IMR-90 (cell line): Measurements from ENCODE around the gene KRT3. TPM values are rescaled to one million over a fixed set of nuclear protein-coding genes. Genes with fewer than 3 reads are reported as not detected.

Experiments
- ATAC-seq: fragments of 200-7000 bp; cut with Tn5 transposase; 2 replicates; pipeline ENCODE4 v1.9.1; 2020; ENCODE audit warnings: low read depth, mild to moderate bottlenecking, moderate library complexity
- BruUV-seq: library from RNA; stranded (reverse); fragments of 400-500 nt; replicated peaks from 2 replicates; lab custom pipeline; 2021; lab: Mats Ljungman, UMichigan
- CTCF ChIA-PET: fragments of 300-600 bp; formaldehyde crosslinking; extraction: SDS; loops from one replicate; lab custom pipeline; 2021; ENCODE audit warnings: antibody characterized with exemption; lab: Yijun Ruan, JAX
- POLR2A ChIA-PET: fragments of 300-600 bp; sonication (Branson Sonifier 250); formaldehyde crosslinking; loops from one replicate; lab custom pipeline; 2022; ENCODE audit warnings: antibody characterized with exemption; ENCODE audit not compliant: unreplicated experiment; lab: Charles Lee
- DNase-seq: peaks from one replicate; pipeline ENCODE4 v3.0.0; 2013
- H2AFZ ChIP-seq: replicated peaks from 2 replicates; pipeline ENCODE3; 2013; ENCODE audit warnings: low read length, mild to moderate bottlenecking; ENCODE audit not compliant: poor library complexity
- H2AK5ac ChIP-seq: 2 replicates; pipeline ENCODE4 v1.6.1; 2013; ENCODE audit warnings: low read depth, low read length, inconsistent platforms
- H2AK9ac ChIP-seq: replicated peaks from 2 replicates; pipeline ENCODE3; 2013; ENCODE audit warnings: mild to moderate bottlenecking, low read depth, low read length, moderate library complexity; ENCODE audit not compliant: poor library complexity
- H2BK120ac ChIP-seq: 2 replicates; pipeline ENCODE4 v1.6.1; 2013; ENCODE audit warnings: low read depth, low read length, inconsistent platforms
- H2BK15ac ChIP-seq: 3 replicates; pipeline ENCODE4 v1.6.1; 2013; ENCODE audit warnings: low read depth, low read length, inconsistent platforms
- H2BK20ac ChIP-seq: 2 replicates; pipeline ENCODE4 v1.6.1; 2013; ENCODE audit warnings: low read depth, mild to moderate bottlenecking, inconsistent platforms, low read length, moderate library complexity
- H2BK5ac ChIP-seq: 2 replicates; pipeline ENCODE4 v1.6.1; 2013; ENCODE audit warnings: mild to moderate bottlenecking, low read depth, low read length, inconsistent platforms; ENCODE audit not compliant: poor library complexity, severe bottlenecking
- H3K14ac ChIP-seq: replicated peaks from 2 replicates; pipeline ENCODE4 v1.6.1; 2013; ENCODE audit warnings: low read depth, low read length, inconsistent platforms
- H3K18ac ChIP-seq: 2 replicates; pipeline ENCODE4 v1.6.1; 2013; ENCODE audit warnings: low read depth, low read length, control low read depth
- H3K23ac ChIP-seq: 2 replicates; pipeline ENCODE4 v1.6.1; 2013; ENCODE audit warnings: low read depth, low read length, inconsistent platforms
- H3K27ac ChIP-seq: 2 replicates; pipeline ENCODE4 v1.5.1; 2013; ENCODE audit warnings: mild to moderate bottlenecking, control low read depth, low read length; ENCODE audit not compliant: insufficient read depth
- H3K27me3 ChIP-seq: 2 replicates; pipeline ENCODE4 v1.6.1; 2013; ENCODE audit warnings: low read length; ENCODE audit not compliant: control insufficient read depth, insufficient read depth
- H3K36me3 ChIP-seq: 2 replicates; pipeline ENCODE4 v1.6.1; 2013; ENCODE audit warnings: low read length, mixed read lengths; ENCODE audit not compliant: control insufficient read depth, insufficient read depth
- H3K4ac ChIP-seq: 2 replicates; pipeline ENCODE4 v1.6.1; 2013; ENCODE audit warnings: low read depth, low read length, inconsistent platforms
- H3K4me1 ChIP-seq: 2 replicates; pipeline ENCODE4 v1.6.1; 2013; ENCODE audit warnings: low read length, mixed read lengths; ENCODE audit not compliant: control insufficient read depth, insufficient read depth
- H3K4me2 ChIP-seq: 2 replicates; pipeline ENCODE4 v1.6.1; 2013; ENCODE audit warnings: low read depth, mild to moderate bottlenecking, control low read depth, low read length, moderate library complexity
- H3K4me3 ChIP-seq: 2 replicates; pipeline ENCODE4 v1.5.1; 2013; ENCODE audit warnings: low read depth, mild to moderate bottlenecking, control low read depth, low read length, moderate library complexity; ENCODE audit not compliant: insufficient read depth
- H3K56ac ChIP-seq: 2 replicates; pipeline ENCODE4 v1.6.1; 2013; ENCODE audit warnings: low read length, inconsistent platforms; ENCODE audit not compliant: insufficient read depth; ENCODE audit errors: extremely low read depth
- H3K79me1 ChIP-seq, 2 experiments: 2 replicates each; pipeline ENCODE4 v1.6.1; 2013; ENCODE audit warnings: low read length in 2 of 2, inconsistent platforms in 1 of 2, low read depth in 1 of 2
- H3K9ac ChIP-seq: 2 replicates; pipeline ENCODE4 v1.6.1; 2013; ENCODE audit warnings: low read depth, low read length, control low read depth
- H3K9me1 ChIP-seq: 2 replicates; pipeline ENCODE4 v1.6.1; 2013; ENCODE audit warnings: low read length, inconsistent platforms; ENCODE audit not compliant: insufficient read depth
- H3K9me3 ChIP-seq: 2 replicates; pipeline ENCODE4 v1.6.1; 2013; ENCODE audit warnings: low read length; ENCODE audit not compliant: control insufficient read depth, insufficient read depth
- H4K20me1 ChIP-seq: 2 replicates; pipeline ENCODE4 v1.6.1; 2013; ENCODE audit warnings: low read length, inconsistent platforms; ENCODE audit not compliant: insufficient read depth
- H4K5ac ChIP-seq: 2 replicates; pipeline ENCODE4 v1.6.1; 2013; ENCODE audit warnings: mild to moderate bottlenecking, low read depth, low read length, control low read depth
- H4K8ac ChIP-seq, 2 experiments: 2 replicates each; pipeline ENCODE4 v1.6.1; 2013; ENCODE audit warnings: low read depth in 2 of 2, low read length in 2 of 2, control low read depth in 1 of 2, inconsistent platforms in 1 of 2
- H4K91ac ChIP-seq: 2 replicates; pipeline ENCODE4 v1.6.1; 2013; ENCODE audit warnings: low read depth, low read length, inconsistent platforms; ENCODE audit not compliant: insufficient read depth
- CEBPB ChIP-seq: IDR thresholded peaks from 2 replicates; pipeline ENCODE4 v1.6.1; 2012; ENCODE audit warnings: low read depth, low read length, improper control_type of control experiment
- CHD1 ChIP-seq: IDR thresholded peaks from 2 replicates; pipeline ENCODE4 v1.6.1; 2012; ENCODE audit warnings: low read depth, low read length, improper control_type of control experiment
- CTCF ChIP-seq: conservative IDR thresholded peaks from 2 replicates; pipeline ENCODE4 v1.5.1; 2012; ENCODE audit warnings: mild to moderate bottlenecking, low read depth, low read length, improper control_type of control experiment
- ELK1 ChIP-seq: fragments of 150-350 bp; IDR thresholded peaks from 2 replicates; pipeline ENCODE4 v1.6.1; 2016; ENCODE audit warnings: low read depth, mild to moderate bottlenecking, low read length, moderate library complexity, borderline replicate concordance
- FOS ChIP-seq: fragments of 150-350 bp; IDR thresholded peaks from 2 replicates; pipeline ENCODE4 v1.6.1; 2016; ENCODE audit warnings: low read depth, low read length
- MAFK ChIP-seq: IDR thresholded peaks from 2 replicates; pipeline ENCODE4 v1.6.1; 2012; ENCODE audit warnings: low read depth, low read length, improper control_type of control experiment
- MAZ ChIP-seq: IDR thresholded peaks from 2 replicates; pipeline ENCODE4 v1.6.1; 2012; ENCODE audit warnings: low read depth, mild to moderate bottlenecking, low read length, improper control_type of control experiment, moderate library complexity, borderline replicate concordance
- MXI1 ChIP-seq: IDR thresholded peaks from 2 replicates; pipeline ENCODE4 v1.6.1; 2012; ENCODE audit warnings: low read depth, mild to moderate bottlenecking, low read length, moderate library complexity, borderline replicate concordance
- NFE2L2 ChIP-seq: fragments of 150-350 bp; IDR thresholded peaks from 2 replicates; pipeline ENCODE4 v1.6.1; 2016; ENCODE audit warnings: low read depth, mild to moderate bottlenecking, low read length
- POLR2A ChIP-seq: IDR thresholded peaks from 2 replicates; pipeline ENCODE4 v1.6.1; 2012; ENCODE audit warnings: mild to moderate bottlenecking, low read depth, low read length
- RAD21 ChIP-seq: IDR thresholded peaks from 2 replicates; pipeline ENCODE4 v1.6.1; 2012; ENCODE audit warnings: low read length, improper control_type of control experiment
- RFX5 ChIP-seq: IDR thresholded peaks from 2 replicates; pipeline ENCODE4 v1.8.0; 2012; ENCODE audit warnings: low read depth, mild to moderate bottlenecking, low read length, moderate library complexity
- USF2 ChIP-seq: fragments of 150-350 bp; IDR thresholded peaks from 2 replicates; pipeline ENCODE4 v1.6.1; 2017; ENCODE audit warnings: mild to moderate bottlenecking, antibody characterized with exemption, low read length, low read depth
- WGBS, 2 experiments: methylation state at CpG; one replicate each; pipeline versions ENCODE4 v1.1.5 to v1.1.7; 2013; ENCODE audit warnings: missing lambda C conversion rate in 2 of 2; ENCODE audit not compliant: insufficient read length in 1 of 2; ENCODE audit errors: extremely low coverage in 2 of 2; 5-methylcytosine and 5-hydroxymethylcytosine counted together
- dilution Hi-C: fragments of 300-500 bp; cut with HindIII; formaldehyde crosslinking; loops from one replicate; pipeline ENCODE4 v1.14.3; 2018; ENCODE audit warnings: low sequenced_read_pairs; ENCODE audit not compliant: unreplicated experiment
- in situ Hi-C: fragments of 300-500 bp; cut with MboI; formaldehyde crosslinking; loops from 3 replicates; pipeline ENCODE4 v1.14.3; 2019; ENCODE audit warnings: low sequenced_read_pairs, inconsistent platforms, mixed read lengths
- intact Hi-C: fragments of 100-400 bp; cut with micrococcal nuclease; formaldehyde crosslinking; loops from 2 replicates; pipeline ENCODE4 v1.10.0; 2022
- polyA plus RNA-seq, 3 experiments: library from polyadenylated mRNA; depleted of rRNA; stranded (reverse); fragments of >200 nt; gene quantifications; 2 replicates each; pipeline ENCODE4 v1.2.3, GENCODE V29; 2012; ENCODE audit warnings: low replicate concordance in 1 of 3
- total RNA-seq: library from RNA; depleted of rRNA; stranded (reverse); fragments of >200 nt; gene quantifications from 2 replicates; pipeline ENCODE4 v1.2.3, GENCODE V29; 2012

Gene KRT3
- total and polyA plus RNA-seq, 2 of the 4 experiments (the other 2 are of a cell fraction), result not detected

GRCh38 chr12:52829986-52830770 lies 34.3 kb upstream of the KRT3 start (continued):
- no peak for TF ChIP-seq MAFK

- no peaks in the 10 kb centered on the region for H3K9me3 ChIP-seq
- no peak overlapping the region for H4K5ac ChIP-seq
- no peak overlapping the region for H2AK9ac ChIP-seq
- no peak overlapping the region for H3K14ac ChIP-seq
- H3K27me3 ChIP-seq, result peaks cover 9% of the 10 kb centered on the region
- no peak overlapping the region for H4K8ac ChIP-seq
- in situ Hi-C loops (no loop called here), intact Hi-C loops (no loop called here), dilution Hi-C loops (no loop called here)
- WGBS, 2 experiments, result no CpG with 5 or more reads among the region's 2 CpGs
- H3K4me3 ChIP-seq, result no peak overlapping the region
- BruUV-seq, result no TSS peak
- H3K23ac ChIP-seq, result no peak overlapping the region
- H2AK5ac ChIP-seq, result no peak overlapping the region
- no peaks in the 10 kb centered on the region for H3K79me1 ChIP-seq
- CTCF ChIA-PET, result no interaction called here
- H3K4me2 ChIP-seq, result no peak overlapping the region
- no peaks in the 10 kb centered on the region for H3K36me3 ChIP-seq
- no peak overlapping the region for H3K18ac ChIP-seq
- no peak for DNase-seq
- H3K4me1 ChIP-seq, result 0 out of 2 replicates have a peak, but pooled peaks cover 2% of the 10 kb centered on the region
- no peaks in the 10 kb centered on the region for H4K20me1 ChIP-seq
- no peak overlapping the region for H3K4ac ChIP-seq
- no peak overlapping the region for H3K27ac ChIP-seq
- H4K91ac ChIP-seq, result no peak overlapping the region
- no peak overlapping the region for H2BK120ac ChIP-seq
- no peaks in the 10 kb centered on the region; the same call in 1 of the 2 replicates for H3K9me1 ChIP-seq
- no peak overlapping the region for H3K56ac ChIP-seq
- H2BK15ac ChIP-seq, result no peak overlapping the region
- POLR2A ChIA-PET, result no interaction called here
- no peak overlapping the region for H3K9ac ChIP-seq
- H2BK20ac ChIP-seq, result no peak overlapping the region; the same call in 1 of the 2 replicates
- no peak for ATAC-seq
- no peak overlapping the region for H2BK5ac ChIP-seq
- no peak overlapping the region for H2AFZ ChIP-seq
- no peak for TF ChIP-seq MXI1
- TF ChIP-seq FOS, result no peak
- no peak for TF ChIP-seq POLR2A
- TF ChIP-seq CEBPB, result no peak
- no peak for TF ChIP-seq CHD1
- TF ChIP-seq MAZ, result no peak
- TF ChIP-seq ELK1, result no peak
- TF ChIP-seq NFE2L2, result no peak
- TF ChIP-seq USF2, result no peak
- TF ChIP-seq CTCF, result no peak
- TF ChIP-seq RAD21, result no peak
- no peak for TF ChIP-seq MAFK
- TF ChIP-seq RFX5, result no peak
Observed at GRCh38 chr12:52828591-52829021, 32.7 kb upstream of the KRT3 start.
